Body of pancreas (tissue), 4 donors: ENCODE results near the gene HTATIP2. TPM values are rescaled to one million over a fixed set of nuclear protein-coding genes. Genes with fewer than 3 reads are reported as not detected.

Source experiments
- ATAC-seq: fragments of 150-250 bp; one replicate; pipeline ENCODE4 v1.9.1; 2016
- DNase-seq, 4 donors: peaks; one replicate each; pipeline ENCODE4 v3.0.0-alpha.2; 2019
- H3K27ac ChIP-seq, 4 donors: fragments of 200-600 bp; sonication (generic); 1 replicate in 3 of 4; 2 replicates in 1 of 4; pipeline versions ENCODE4 v1.5.1 to v1.6.1; 2016 to 2019; ENCODE audit warnings: mild to moderate bottlenecking in 1 of 4, mixed read lengths in 1 of 4, moderate library complexity in 1 of 4
- H3K27me3 ChIP-seq, 2 donors: fragments of 200-600 bp; sonication (generic); one replicate each; pipeline ENCODE4 v1.6.0; 2016; ENCODE audit warnings: mild to moderate bottlenecking in 1 of 2
- H3K36me3 ChIP-seq, 2 donors: fragments of 200-600 bp; sonication (generic); replicated peaks in 1 of 2; 2 replicates each; pipeline ENCODE4 v1.5.1; 2016; ENCODE audit warnings: low read depth in 2 of 2; ENCODE audit not compliant: insufficient read depth in 1 of 2
- H3K4me1 ChIP-seq: fragments of 200-600 bp; sonication (generic); one replicate; pipeline ENCODE4 v1.6.0; 2016
- H3K4me3 ChIP-seq, 2 donors: fragments of 200-600 bp; sonication (generic); 1 replicate in 1 of 2; 2 replicates in 1 of 2; pipeline ENCODE4 v1.5.1; 2016 to 2019
- H3K9me3 ChIP-seq, 3 donors: fragments of 200-600 bp; sonication (generic); 1 replicate in 2 of 3; 2 replicates in 1 of 3; pipeline ENCODE4 v1.5.1; 2016
- POLR2A ChIP-seq, 3 donors: fragments of 450-650 bp; IDR thresholded peaks; one replicate each; pipeline ENCODE4 v1.6.1; 2016; ENCODE audit warnings: antibody characterized with exemption in 3 of 3, mild to moderate bottlenecking in 2 of 3
- WGBS, 2 donors: methylation state at CpG; one replicate each; pipeline ENCODE4 v1.1.5; 2017; 5-methylcytosine and 5-hydroxymethylcytosine counted together
- intact Hi-C: fragments of 100-400 bp; cut with DNase I; formaldehyde crosslinking; loops from one replicate; pipeline ENCODE4 v1.15.1; 2023
- total RNA-seq, 2 donors: library from RNA; depleted of rRNA; stranded (reverse); fragments of >200 nt; gene quantifications; one replicate each; pipeline ENCODE4 v1.1.0, GENCODE V29; 2016
- TF ChIP-seq, protein P1 (sequence below), 7 experiments: fragments of 450-650 bp in 4 of 7; fragments of 200-600 bp in 3 of 7; sonication (generic) in 3 of 7; IDR thresholded peaks; one replicate each; pipeline ENCODE4 v1.5.1; 2016 to 2019; ENCODE audit warnings: antibody characterized with exemption in 7 of 7

The HTATIP2 gene
- total RNA-seq, 2 donors from 2014 or later, result 23.1 to 37.1 TPM

DNA sequence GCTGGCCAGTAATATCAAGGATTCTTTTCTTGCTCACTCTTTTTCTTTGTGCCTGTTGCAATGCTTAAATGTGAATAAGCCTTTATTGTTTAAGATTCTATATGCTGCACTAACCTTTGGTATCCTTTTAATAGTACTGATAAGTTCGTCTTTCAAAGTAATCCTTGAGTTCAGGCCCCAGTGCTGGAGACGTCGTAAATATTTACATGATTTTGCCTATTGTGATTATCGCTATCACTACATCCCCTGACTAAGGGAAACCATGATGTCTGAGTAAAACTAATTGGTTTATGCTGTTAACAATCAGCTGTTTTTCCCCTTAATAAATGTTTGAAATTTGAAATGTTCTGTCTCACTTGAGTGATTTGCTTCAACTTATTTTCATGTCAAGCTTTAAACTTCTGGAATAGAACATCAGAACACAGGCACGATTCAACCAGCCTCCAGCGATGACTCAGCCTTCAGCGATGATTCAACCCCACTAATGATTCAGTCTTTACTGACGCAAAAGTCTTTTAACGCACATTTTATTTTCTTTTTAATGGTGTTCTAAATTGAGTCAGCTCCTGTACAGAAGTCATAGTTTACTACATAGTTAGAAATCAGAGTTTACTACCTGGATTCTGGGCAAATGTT is 3.9 kb downstream of the HTATIP2 start:
- H3K4me3 ChIP-seq, result no peak overlapping the region
- H3K36me3 ChIP-seq, result peaks cover 0 to 1% of the 10 kb centered on the region in 2 donors
- no peak overlapping the region for H3K27ac ChIP-seq
- no peak for TF ChIP-seq POLR2A (IDR thresholded peaks at IDR 0.05)
- TF ChIP-seq, protein P1, sequence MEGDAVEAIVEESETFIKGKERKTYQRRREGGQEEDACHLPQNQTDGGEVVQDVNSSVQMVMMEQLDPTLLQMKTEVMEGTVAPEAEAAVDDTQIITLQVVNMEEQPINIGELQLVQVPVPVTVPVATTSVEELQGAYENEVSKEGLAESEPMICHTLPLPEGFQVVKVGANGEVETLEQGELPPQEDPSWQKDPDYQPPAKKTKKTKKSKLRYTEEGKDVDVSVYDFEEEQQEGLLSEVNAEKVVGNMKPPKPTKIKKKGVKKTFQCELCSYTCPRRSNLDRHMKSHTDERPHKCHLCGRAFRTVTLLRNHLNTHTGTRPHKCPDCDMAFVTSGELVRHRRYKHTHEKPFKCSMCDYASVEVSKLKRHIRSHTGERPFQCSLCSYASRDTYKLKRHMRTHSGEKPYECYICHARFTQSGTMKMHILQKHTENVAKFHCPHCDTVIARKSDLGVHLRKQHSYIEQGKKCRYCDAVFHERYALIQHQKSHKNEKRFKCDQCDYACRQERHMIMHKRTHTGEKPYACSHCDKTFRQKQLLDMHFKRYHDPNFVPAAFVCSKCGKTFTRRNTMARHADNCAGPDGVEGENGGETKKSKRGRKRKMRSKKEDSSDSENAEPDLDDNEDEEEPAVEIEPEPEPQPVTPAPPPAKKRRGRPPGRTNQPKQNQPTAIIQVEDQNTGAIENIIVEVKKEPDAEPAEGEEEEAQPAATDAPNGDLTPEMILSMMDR (IDR thresholded peaks at IDR 0.05), result no peak
- intact Hi-C loops, result no loop called here
- no peak for DNase-seq
- no peaks in the 10 kb centered on the region for H3K9me3 ChIP-seq
- WGBS, 2 donors, result 76 to 78% methylated on average over 9 of the region's 9 CpGs
- H3K4me1 ChIP-seq, result peaks cover 15% of the 10 kb centered on the region
- ATAC-seq, result no peak
- no peaks in the 10 kb centered on the region for H3K27me3 ChIP-seq

DNA sequence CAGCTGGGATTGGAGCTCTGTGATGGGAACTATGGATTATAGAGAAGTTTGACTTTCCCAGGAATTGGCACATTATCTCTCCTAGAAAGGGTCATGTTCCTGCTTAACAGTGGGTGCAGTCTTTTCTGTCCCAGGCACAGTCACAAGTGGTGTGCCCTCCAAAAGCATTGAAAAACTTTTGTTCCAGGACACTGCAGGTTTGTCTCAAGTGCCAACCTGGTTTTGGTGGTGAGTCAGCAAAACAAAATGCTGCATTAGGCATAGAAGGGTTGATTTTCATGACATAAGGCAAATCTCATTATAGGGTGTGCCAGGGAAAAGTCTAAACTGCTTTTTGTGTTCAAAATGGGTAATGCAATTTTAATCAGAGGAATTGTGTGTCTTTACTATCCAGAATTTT is 4.9 kb downstream of the HTATIP2 start:
- Histone ChIP-seq H3K27ac (no peak overlapping the region), H3K36me3 (peaks cover 0 to 1% of the 10 kb centered on the region in 2 donors), H3K4me1 (peaks cover 10% of the 10 kb centered on the region), H3K27me3 (no peaks in the 10 kb centered on the region), H3K9me3 (no peaks in the 10 kb centered on the region), H3K4me3 (no peak overlapping the region)
- TF ChIP-seq POLR2A (IDR thresholded peaks at IDR 0.05), result no peak
- TF ChIP-seq, protein P1 (IDR thresholded peaks at IDR 0.05), result no peak
- DNase-seq (no peak), ATAC-seq (no peak)
- intact Hi-C loops, result no loop called here

GRCh38 chr11:20369826-20370225 is 6.3 kb downstream of the HTATIP2 start:
- Histone ChIP-seq H3K36me3 (peaks cover 0 to 1% of the 10 kb centered on the region in 2 donors), H3K4me3 (no peak overlapping the region), H3K27me3 (no peaks in the 10 kb centered on the region), H3K4me1 (peaks cover 1% of the 10 kb centered on the region), H3K9me3 (no peaks in the 10 kb centered on the region), H3K27ac (no peak overlapping the region)
- intact Hi-C loops, result no loop called here
- DNase-seq (no peak), ATAC-seq (no peak)
- TF ChIP-seq, protein P1 (IDR thresholded peaks at IDR 0.05), result no peak
- TF ChIP-seq POLR2A (IDR thresholded peaks at IDR 0.05), result no peak

DNA sequence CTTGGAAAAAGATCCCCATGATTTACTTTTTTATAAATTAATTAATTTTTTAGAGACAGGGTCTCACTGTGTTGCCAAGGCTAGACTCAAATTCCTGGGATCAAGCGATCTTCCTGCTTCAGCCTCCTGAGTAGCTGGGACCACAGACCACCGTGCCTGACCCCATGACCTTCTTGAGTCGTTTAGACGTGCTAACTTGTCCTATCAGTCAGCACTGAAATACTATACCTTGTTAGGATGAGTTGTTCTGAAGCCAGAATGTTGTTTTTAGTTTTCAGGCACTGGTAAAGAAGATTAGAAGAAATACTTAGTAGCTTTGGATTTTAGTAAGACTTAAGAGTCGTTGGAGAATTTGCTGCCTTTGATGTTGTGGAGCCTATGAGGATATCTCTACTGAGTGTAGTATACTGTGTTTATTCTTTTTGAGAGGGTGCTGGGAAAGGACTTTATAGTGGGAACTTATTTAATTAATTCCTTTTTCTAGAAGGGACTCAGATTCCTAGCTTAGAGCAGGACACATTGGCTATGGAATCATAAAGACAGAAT is 8.6 kb downstream of the HTATIP2 start:
- H3K36me3 ChIP-seq, result peaks cover 0 to 1% of the 10 kb centered on the region in 2 donors
- DNase-seq (no peak), ATAC-seq (no peak)
- no peaks in the 10 kb centered on the region for H3K27me3 ChIP-seq
- 77 to 81% methylated on average over 5 of the region's 5 CpGs for WGBS, 2 donors
- no peak overlapping the region for H3K4me3 ChIP-seq
- no peaks in the 10 kb centered on the region for H3K4me1 ChIP-seq
- no peaks in the 10 kb centered on the region for H3K9me3 ChIP-seq
- intact Hi-C loops, result no loop called here
- H3K27ac ChIP-seq, result no peak overlapping the region
- no peak for TF ChIP-seq POLR2A (IDR thresholded peaks at IDR 0.05)
- TF ChIP-seq, protein P1 (IDR thresholded peaks at IDR 0.05), result no peak

DNA sequence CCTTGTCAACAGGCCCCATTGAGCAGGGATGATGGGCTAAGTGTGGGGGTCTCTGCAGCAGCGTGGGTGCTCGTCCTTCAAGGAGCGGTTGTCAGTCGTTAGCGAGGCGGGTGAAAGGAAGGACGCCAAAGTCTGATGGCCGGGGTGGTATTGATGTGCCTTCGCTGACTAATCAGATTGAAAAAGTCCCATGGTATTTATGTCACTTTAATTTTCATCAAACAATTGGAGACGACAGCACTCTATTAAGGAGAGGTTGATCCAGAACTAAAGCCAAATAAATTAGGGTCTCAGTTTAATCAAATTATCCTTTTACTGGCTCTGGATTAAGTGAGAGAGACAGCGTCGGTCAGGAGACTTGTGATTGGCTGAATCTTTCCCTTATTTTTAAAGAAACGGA is 9.6 kb downstream of the HTATIP2 start:
- Histone ChIP-seq H3K27me3 (no peaks in the 10 kb centered on the region), H3K27ac (no peak overlapping the region), H3K9me3 (no peaks in the 10 kb centered on the region), H3K36me3 (peaks cover 0 to 2% of the 10 kb centered on the region in 2 donors), H3K4me3 (no peak overlapping the region), H3K4me1 (no peaks in the 10 kb centered on the region)
- ATAC-seq, result no peak
- TF ChIP-seq, protein P1 (IDR thresholded peaks at IDR 0.05), result no peak
- no peak for TF ChIP-seq POLR2A (IDR thresholded peaks at IDR 0.05)
- 90 to 93% methylated on average over 13 of the region's 13 CpGs for WGBS, 2 donors
- intact Hi-C loops, result no loop called here
- DNase-seq, result no peak
